ENCODE measurements around the gene EAPP. TPM values are rescaled to one million over a fixed set of nuclear protein-coding genes. Genes with fewer than 3 reads are reported as not detected.

Gene EAPP
- total RNA-seq, 4 donors from 2014 or later = 31.6 to 52.5 (median 43.7) TPM

DNA sequence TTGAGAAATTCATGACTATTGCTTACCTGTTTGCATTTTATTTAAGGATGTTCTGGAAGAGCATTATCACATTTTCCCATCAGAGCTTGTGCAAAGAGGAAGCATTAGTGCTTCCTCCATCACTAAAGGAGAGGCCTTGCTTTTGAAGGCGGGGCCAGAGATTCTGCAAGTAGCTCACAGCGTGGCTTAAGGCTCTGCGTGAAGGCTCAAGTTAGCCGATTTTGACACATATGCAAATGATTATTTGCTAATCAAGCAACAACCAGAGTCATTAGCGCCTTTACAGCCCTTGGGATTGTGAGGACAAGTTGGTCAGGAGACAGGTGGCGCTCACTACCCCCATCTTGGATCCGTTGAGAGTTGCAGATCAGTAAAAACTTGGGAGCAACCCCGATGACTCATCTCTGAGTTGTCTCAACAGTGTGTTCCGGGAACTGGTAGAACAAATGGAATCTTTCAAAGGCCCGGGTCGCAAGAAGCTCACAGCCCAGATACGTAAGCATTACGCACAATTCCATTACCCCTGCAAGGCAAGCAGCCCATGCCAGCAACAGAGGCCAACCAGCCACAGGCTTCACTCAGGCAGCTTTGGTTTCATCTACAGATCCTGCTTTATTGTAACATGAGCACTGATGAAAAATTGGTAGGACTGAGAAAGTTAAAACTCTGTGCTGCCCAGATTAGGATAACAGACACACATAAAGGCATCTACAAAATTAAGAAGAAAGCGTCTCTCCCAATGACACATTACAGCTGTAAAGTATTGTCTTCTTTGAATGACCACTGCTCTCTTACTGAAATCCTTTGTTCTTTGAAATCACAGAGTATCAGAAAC lies 42.6 kb downstream of the EAPP start:
- 20% methylated on average over 14 of the region's 14 CpGs for WGBS
- no peaks in the 10 kb centered on the region for H3K27me3 ChIP-seq
- H3K36me3 ChIP-seq = no peaks in the 10 kb centered on the region
- H3K4me1 ChIP-seq = peaks cover 27% of the 10 kb centered on the region
- no peak overlapping the region for H3K4me3 ChIP-seq
- TF ChIP-seq POLR2A (IDR thresholded peaks at IDR 0.05) = no peak
- TF ChIP-seq, protein P1, sequence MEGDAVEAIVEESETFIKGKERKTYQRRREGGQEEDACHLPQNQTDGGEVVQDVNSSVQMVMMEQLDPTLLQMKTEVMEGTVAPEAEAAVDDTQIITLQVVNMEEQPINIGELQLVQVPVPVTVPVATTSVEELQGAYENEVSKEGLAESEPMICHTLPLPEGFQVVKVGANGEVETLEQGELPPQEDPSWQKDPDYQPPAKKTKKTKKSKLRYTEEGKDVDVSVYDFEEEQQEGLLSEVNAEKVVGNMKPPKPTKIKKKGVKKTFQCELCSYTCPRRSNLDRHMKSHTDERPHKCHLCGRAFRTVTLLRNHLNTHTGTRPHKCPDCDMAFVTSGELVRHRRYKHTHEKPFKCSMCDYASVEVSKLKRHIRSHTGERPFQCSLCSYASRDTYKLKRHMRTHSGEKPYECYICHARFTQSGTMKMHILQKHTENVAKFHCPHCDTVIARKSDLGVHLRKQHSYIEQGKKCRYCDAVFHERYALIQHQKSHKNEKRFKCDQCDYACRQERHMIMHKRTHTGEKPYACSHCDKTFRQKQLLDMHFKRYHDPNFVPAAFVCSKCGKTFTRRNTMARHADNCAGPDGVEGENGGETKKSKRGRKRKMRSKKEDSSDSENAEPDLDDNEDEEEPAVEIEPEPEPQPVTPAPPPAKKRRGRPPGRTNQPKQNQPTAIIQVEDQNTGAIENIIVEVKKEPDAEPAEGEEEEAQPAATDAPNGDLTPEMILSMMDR (IDR thresholded peaks at IDR 0.05) = peak in 1 of 2 donors; percentile 9
- TF ChIP-seq POLR2AphosphoS5 (IDR thresholded peaks at IDR 0.05) = peak in 2 of 3 donors; percentile 77 to 81
- TF ChIP-seq EP300 (IDR thresholded peaks at IDR 0.05) = peak; percentile 79
- peak overlapping the region; percentile 93 for H3K27ac ChIP-seq
- H3K9me3 ChIP-seq = no peaks in the 10 kb centered on the region
- DNase-seq (ENCODE audit: low spot score in 2 of 2) = peak; percentile 87 to 91

DNA sequence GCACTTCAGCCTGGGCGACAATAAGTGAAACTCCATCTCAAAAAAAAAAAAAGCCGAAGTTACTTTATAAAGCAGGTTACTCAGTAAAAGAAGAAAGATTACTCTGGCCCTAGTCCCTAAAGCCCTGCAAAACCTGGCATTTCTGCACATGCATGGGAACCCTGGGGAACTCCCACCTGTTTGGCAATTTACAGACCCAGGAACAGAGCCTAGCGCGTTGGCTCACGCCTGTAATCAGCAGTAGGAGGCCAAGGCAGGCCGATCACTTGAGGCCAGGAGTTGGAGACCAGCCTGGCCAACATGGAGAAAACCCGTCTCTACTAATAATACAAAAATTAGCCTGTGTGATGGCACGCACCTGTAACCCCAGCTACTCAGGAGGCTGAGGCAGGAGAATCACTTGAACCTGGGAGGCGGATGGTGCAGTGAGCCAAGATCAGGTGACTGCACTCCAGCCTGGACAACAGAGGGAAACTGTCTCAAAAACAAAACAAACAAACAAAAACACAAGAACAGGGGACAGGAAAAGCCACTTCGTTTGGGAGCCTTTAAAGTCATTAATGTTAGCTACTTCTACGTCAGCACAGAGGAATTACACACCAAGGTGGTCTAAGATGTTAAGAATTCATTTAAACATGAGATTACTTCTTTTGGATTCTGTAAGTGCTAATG lies 43.4 kb downstream of the EAPP start:
- DNase-seq (ENCODE audit: low spot score in 2 of 2) = peak in 1 of 2 donors; percentile 62
- Histone ChIP-seq H3K36me3 (no peaks in the 10 kb centered on the region), H3K4me3 (no peak overlapping the region), H3K27me3 (no peaks in the 10 kb centered on the region), H3K4me1 (peaks cover 27% of the 10 kb centered on the region), H3K27ac (peak overlapping the region; percentile 93), H3K9me3 (no peaks in the 10 kb centered on the region)
- WGBS = 63% methylated on average over 11 of the region's 11 CpGs
- TF ChIP-seq, protein P1 (IDR thresholded peaks at IDR 0.05) = no peak
- TF ChIP-seq POLR2A (IDR thresholded peaks at IDR 0.05) = no peak

DNA sequence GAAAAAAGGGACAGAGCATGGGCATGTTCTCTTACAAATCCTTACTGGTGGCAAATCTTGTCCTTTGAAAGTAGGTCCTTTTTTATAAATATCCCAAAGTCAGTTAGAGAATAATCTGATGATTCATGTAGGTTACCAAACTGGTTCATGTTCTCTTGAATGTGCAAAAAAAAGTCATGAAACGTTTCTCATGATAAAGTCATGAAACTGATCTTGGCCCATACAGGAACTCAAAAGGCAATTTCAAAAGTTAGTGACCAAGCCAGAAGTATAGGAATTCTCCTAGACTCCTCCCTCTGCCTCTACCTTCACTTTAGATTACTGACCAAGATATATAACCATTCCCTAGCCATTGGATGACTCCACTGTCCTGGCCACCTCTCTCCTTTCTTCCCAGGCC lies 50.2 kb downstream of the EAPP start:
- H3K27ac ChIP-seq = no peak overlapping the region
- 20% methylated on average over 1 of the region's 1 CpG for WGBS
- no peaks in the 10 kb centered on the region for H3K36me3 ChIP-seq
- H3K4me1 ChIP-seq = peaks cover 6% of the 10 kb centered on the region
- H3K9me3 ChIP-seq = no peaks in the 10 kb centered on the region
- TF ChIP-seq, protein P1 (IDR thresholded peaks at IDR 0.05) = no peak
- TF ChIP-seq POLR2A (IDR thresholded peaks at IDR 0.05) (no peak), EP300 (IDR thresholded peaks at IDR 0.05) (no peak), POLR2AphosphoS5 (IDR thresholded peaks at IDR 0.05) (no peak)
- DNase-seq (ENCODE audit: low spot score in 2 of 2) = no peak
- no peak overlapping the region for H3K4me3 ChIP-seq
- H3K27me3 ChIP-seq = no peaks in the 10 kb centered on the region

DNA sequence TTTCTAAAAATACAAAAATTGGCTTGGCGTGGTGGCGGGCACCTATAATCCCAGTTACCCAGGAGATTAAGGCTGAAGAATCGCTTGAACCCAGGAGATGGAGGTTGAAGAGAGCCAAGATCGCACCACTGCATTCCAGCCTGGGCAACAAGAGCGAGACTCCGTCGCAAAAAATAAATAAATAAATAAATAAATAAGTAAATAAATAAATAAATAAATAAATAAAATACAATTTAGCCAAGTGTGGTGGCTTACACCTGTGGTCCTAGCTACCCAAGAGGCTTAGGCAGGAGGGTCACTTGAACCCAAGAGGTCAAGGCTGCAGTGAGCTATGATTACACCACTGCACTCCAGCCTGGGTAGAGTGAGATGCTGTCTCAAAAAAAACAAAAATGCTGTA lies 51.0 kb downstream of the EAPP start:
- H3K27me3 ChIP-seq = no peaks in the 10 kb centered on the region
- TF ChIP-seq, protein P1 (IDR thresholded peaks at IDR 0.05) = no peak
- TF ChIP-seq POLR2A (IDR thresholded peaks at IDR 0.05) (no peak), POLR2AphosphoS5 (IDR thresholded peaks at IDR 0.05) (no peak), EP300 (IDR thresholded peaks at IDR 0.05) (no peak)
- H3K9me3 ChIP-seq = no peaks in the 10 kb centered on the region
- DNase-seq (ENCODE audit: low spot score in 2 of 2) = peak in 1 of 2 donors; percentile 3
- H3K4me1 ChIP-seq = peaks cover 6% of the 10 kb centered on the region
- no peaks in the 10 kb centered on the region for H3K36me3 ChIP-seq
- 95% methylated on average over 7 of the region's 7 CpGs for WGBS
- H3K27ac ChIP-seq = no peak overlapping the region
- H3K4me3 ChIP-seq = no peak overlapping the region

DNA sequence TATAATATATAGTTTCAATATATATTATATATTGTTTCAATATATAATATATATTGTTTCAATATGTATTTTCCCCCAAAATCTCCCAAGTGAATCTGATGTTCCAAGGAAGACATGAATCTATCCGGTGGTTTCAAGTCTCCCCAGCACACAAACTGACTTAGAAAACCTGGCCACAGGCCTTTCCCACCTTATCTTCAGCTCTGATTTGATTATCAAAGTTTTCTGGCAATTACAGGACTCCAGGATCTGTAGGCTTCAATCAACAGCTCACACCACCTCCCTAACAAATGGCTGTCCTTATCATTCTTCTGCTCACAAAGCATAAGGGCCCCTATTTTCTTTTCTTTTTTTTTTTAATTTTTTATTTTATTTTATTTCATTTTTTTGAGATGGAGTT lies 54.8 kb downstream of the EAPP start:
- Histone ChIP-seq H3K9me3 (no peaks in the 10 kb centered on the region), H3K4me3 (no peak overlapping the region), H3K4me1 (peaks cover 6% of the 10 kb centered on the region), H3K27me3 (no peaks in the 10 kb centered on the region), H3K36me3 (no peaks in the 10 kb centered on the region), H3K27ac (no peak overlapping the region)
- TF ChIP-seq POLR2AphosphoS5 (IDR thresholded peaks at IDR 0.05) (no peak), EP300 (IDR thresholded peaks at IDR 0.05) (no peak), POLR2A (IDR thresholded peaks at IDR 0.05) (no peak)
- TF ChIP-seq, protein P1 (IDR thresholded peaks at IDR 0.05) = no peak
- DNase-seq (ENCODE audit: low spot score in 2 of 2) = peak in 1 of 2 donors; percentile 5
- WGBS = 89% methylated on average over 1 of the region's 1 CpG
